Measurements from ENCODE around the gene MAGI3.

The MAGI3 gene

DNA sequence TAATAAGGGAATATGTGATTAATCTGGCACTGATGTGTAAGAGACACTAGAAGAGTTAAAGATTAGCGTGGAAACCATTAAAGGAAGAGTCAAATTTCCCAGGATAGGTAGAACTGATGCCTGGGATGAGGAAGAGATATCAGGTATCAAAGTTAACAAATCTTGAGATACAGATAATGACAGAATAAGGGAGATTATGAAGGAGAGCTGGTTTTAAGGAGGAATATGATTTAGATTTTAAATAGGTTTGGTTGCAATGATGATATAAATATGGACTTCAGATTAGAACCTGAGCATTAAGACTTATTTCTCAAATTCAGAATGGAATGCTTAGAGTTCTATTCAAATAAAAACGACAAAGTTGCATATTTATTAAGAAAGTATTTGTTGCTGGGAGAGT, 26.2 kb downstream of the MAGI3 start:
- Histone ChIP-seq H3K4me1 (no peaks in the 10 kb centered on the region; the same call in 1 of the 2 replicates), H3K36me3 (no peaks in the 10 kb centered on the region; the same call in 1 of the 2 replicates), H3K27me3 (no peaks in the 10 kb centered on the region), H3K4me3 (ENCODE audit: low read depth, low read length) (no peak overlapping the region), H3K9me3 (no peaks in the 10 kb centered on the region)
- DNase-seq, result no peak
- TF ChIP-seq, protein P1, sequence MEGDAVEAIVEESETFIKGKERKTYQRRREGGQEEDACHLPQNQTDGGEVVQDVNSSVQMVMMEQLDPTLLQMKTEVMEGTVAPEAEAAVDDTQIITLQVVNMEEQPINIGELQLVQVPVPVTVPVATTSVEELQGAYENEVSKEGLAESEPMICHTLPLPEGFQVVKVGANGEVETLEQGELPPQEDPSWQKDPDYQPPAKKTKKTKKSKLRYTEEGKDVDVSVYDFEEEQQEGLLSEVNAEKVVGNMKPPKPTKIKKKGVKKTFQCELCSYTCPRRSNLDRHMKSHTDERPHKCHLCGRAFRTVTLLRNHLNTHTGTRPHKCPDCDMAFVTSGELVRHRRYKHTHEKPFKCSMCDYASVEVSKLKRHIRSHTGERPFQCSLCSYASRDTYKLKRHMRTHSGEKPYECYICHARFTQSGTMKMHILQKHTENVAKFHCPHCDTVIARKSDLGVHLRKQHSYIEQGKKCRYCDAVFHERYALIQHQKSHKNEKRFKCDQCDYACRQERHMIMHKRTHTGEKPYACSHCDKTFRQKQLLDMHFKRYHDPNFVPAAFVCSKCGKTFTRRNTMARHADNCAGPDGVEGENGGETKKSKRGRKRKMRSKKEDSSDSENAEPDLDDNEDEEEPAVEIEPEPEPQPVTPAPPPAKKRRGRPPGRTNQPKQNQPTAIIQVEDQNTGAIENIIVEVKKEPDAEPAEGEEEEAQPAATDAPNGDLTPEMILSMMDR (IDR thresholded peaks at IDR 0.05; ENCODE audit: low read depth, low read length), result no peak

DNA sequence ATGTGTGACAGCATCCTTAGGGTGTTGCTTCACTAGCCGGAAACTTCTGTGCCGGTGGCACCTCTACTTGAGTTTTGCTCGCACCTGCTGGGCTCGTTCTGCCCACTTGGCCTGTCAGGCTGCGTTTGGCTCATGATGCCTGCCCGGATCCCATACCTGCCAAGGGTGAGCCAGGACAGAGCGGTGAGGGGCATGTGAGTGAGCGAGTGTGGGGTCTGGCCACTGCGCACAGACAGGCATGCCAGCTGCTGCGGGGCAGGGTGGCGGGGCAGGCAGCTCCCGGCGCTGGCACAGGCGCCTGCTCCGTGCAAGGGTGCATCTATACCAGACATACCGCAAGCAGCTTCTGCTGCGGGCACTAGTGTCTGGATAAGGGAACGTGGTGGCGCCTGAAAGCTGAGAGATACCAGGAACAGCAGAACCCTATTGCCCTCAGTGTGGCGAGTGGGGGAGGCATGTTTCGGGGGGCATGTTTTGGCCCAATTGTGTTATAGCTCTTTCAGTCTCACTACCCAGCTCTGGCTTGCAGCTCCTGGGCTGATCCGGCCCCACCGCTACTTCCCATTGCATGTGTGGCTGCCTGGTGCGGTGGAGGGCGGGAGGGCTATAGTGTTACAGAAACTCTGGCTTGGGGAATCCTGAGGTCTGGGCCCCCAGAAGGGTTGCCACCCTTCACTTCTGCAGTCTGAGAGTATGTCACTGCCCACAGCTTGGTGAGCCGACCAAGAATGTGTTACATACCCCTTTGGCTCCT, 32.2 kb downstream of the MAGI3 start:
- H3K36me3 ChIP-seq, result peaks cover 9% of the 10 kb centered on the region
- H3K4me3 ChIP-seq (ENCODE audit: low read depth, low read length), result no peak overlapping the region
- no peaks in the 10 kb centered on the region for H3K27me3 ChIP-seq
- H3K4me1 ChIP-seq, result no peaks in the 10 kb centered on the region
- H3K9me3 ChIP-seq, result no peaks in the 10 kb centered on the region
- DNase-seq, result no peak
- TF ChIP-seq, protein P1 (IDR thresholded peaks at IDR 0.05; ENCODE audit: low read depth, low read length), result no peak

DNA sequence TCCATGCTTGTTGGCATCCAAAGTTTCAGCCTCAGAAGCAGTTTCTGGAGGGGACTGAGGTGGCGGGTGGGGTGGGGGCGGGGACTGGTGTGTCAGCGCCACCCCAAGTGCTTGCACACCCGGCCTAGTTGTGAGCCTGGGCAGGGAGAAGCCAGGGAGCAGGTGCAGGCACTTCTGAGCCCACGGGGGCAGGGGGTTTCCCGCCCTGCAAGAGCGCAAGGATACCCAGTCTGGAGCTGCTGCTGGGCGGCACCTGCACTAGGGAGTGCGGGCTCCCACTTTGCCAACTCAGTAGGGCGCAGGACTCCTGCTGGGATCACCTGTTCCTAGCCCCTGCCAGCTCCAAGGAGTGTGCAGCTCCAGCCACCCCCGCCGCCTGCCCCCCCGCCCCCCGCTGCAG, 33.5 kb downstream of the MAGI3 start:
- TF ChIP-seq, protein P1 (IDR thresholded peaks at IDR 0.05; ENCODE audit: low read depth, low read length), result no peak
- Histone ChIP-seq H3K9me3 (no peaks in the 10 kb centered on the region), H3K27me3 (no peaks in the 10 kb centered on the region), H3K4me3 (ENCODE audit: low read depth, low read length) (no peak overlapping the region), H3K36me3 (peaks cover 9% of the 10 kb centered on the region), H3K4me1 (no peaks in the 10 kb centered on the region)
- DNase-seq, result no peak

DNA sequence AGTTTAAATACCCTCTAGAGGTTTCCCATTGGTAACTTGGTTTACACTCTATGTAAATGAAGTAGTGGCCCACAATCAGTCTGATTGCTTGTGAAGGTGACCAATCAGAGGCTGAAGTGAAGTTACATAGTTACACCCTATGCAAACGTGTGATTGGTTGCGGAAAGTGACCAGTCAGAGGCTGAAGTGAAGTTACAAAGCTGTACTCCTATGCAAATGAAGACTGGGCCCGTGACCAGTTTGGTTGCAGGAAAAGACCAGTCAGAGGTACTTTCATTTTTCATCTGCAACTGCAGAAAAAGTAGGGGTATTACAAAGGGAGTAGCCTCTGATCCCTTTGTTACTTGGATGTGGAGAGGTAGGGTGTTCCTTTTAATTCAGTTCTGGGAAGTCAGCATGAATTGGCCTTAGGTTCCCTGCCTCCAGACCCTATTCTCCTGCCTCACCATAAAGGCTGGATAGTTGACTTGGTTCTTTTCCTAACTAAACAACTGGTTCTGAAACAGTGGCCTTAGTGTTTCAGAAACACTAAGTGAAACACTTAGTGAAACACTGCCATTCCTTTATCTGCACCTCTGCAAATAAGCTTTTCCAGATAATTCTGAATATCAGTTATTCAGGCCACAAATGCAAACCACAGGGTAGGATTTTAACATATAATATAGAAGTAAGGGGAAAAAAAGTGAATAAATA, 39.3 kb downstream of the MAGI3 start:
- Histone ChIP-seq H3K4me1 (peaks cover 7% of the 10 kb centered on the region), H3K4me3 (ENCODE audit: low read depth, low read length) (no peak overlapping the region), H3K27me3 (no peaks in the 10 kb centered on the region), H3K36me3 (no peaks in the 10 kb centered on the region), H3K9me3 (no peaks in the 10 kb centered on the region)
- TF ChIP-seq, protein P1 (IDR thresholded peaks at IDR 0.05; ENCODE audit: low read depth, low read length), result no peak
- no peak for DNase-seq

DNA sequence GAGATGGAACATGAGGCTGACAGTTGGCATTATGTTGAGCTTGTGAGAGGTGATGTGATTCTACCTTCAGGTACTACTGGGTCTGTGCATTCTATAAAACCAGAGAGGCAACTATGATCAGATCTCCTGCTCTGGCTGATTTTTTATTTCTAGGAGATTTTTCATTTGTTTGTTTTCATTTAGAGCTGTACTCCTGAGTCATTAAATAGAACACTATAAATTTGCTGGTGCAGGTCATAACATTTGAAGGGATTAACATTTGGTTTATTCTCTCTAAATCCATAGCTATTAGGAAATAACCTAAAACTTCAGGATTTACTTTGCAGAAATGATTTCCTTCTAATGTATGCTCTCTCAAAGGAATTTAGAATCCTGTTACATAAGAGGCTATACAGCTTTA, 42.9 kb downstream of the MAGI3 start:
- DNase-seq, result no peak
- H3K9me3 ChIP-seq, result no peaks in the 10 kb centered on the region
- no peak overlapping the region for H3K4me3 ChIP-seq (ENCODE audit: low read depth, low read length)
- peaks cover 14% of the 10 kb centered on the region for H3K4me1 ChIP-seq
- no peaks in the 10 kb centered on the region for H3K27me3 ChIP-seq
- no peaks in the 10 kb centered on the region for H3K36me3 ChIP-seq
- TF ChIP-seq, protein P1 (IDR thresholded peaks at IDR 0.05; ENCODE audit: low read depth, low read length), result no peak
